Hair follicle dermal papilla cell (primary cell): ENCODE results near the gene MYMK. TPM values are rescaled to one million over a fixed set of nuclear protein-coding genes. Genes with fewer than 3 reads are reported as not detected.

ENCODE experiments used
- total RNA-seq: library from RNA; depleted of rRNA; stranded (reverse); fragments of >200 nt; gene quantifications from 2 replicates; pipeline ENCODE4 v1.2.3, GENCODE V29; 2012

The MYMK gene, protein sequence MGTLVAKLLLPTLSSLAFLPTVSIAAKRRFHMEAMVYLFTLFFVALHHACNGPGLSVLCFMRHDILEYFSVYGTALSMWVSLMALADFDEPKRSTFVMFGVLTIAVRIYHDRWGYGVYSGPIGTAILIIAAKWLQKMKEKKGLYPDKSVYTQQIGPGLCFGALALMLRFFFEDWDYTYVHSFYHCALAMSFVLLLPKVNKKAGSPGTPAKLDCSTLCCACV
- not detected in 2 replicates for total RNA-seq

DNA sequence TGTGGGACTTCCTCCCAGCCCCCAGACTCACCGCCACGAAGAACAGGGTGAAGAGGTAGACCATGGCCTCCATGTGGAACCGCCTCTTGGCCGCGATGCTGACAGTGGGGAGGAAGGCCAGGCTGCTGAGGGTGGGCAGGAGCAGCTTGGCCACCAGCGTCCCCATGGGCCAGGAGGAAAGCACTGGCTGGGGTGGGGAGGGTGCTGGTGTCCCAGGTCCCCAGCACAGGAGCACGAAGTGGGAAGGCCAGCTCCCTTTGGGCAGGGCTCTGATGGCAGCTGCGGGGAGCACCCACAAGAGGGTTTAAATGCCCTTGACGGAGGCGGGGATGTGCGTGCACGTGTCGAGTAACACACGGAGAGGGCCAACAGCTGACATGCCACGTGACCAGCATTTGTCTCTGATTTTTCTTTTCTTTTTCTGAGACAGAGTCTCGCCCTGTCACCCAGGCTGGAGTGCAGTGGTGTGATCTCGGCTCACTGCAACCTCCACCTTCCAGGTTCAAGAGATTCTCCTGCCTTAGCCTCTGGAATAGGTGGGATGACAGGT is at the start of gene MYMK:
MYMK (minus strand) TSS at position 281 of the 550 bp plus-strand sequence; CDS start at position 166, 115 bp downstream.

DNA sequence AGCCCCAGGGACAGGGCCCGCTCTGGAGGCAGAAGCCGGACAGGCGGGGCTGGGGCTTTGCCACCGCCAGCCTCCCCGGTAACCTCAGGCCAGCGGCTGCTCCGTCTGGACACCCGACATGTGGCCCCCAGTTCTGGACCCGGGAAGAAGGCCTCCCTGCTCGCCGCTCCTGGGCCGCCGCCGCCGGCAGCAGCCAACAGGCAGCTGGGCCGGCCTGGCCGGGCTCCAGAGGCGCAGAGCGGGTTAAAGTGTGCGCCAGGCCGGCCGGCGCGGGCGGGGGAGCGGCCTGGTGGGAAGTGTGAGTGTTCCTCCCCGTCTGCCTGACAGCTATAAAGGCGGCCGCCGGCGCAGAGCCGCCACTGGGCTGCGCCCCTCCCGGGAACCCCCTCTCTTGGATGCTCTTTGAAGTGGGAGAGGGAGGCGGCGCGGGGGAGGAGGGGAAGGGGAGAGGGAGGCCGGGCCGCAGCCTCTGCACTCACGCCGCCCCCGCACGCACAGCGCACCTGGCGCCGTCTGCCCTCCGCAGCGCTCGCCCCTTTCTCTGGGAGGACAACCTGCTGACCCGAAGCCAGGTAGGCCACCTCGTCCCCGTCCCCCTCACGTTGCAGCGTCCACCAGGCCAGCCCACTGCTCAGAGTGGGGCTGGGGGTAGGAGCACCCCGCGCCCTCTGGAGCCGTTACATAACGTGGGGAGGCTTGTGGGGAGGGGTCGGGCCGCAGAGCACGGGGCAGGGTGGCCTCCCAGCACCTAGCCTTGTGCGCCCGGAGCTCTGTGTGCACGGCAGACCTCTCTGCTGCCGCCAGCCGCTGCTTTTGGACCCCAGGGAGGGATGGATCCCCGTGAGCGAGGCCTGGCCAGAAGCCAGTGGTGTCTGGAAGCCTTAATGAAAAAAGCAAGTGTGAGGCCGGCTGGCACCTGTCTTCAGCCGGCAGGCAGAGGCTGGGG is 9.9 kb upstream of the MYMK start, which contains the start of gene ADAMTSL2:
ADAMTSL2 (plus strand) TSS at position 359 of the 946 bp plus-strand sequence. CDS start 2,009 bp downstream, outside the sequence.

DNA sequence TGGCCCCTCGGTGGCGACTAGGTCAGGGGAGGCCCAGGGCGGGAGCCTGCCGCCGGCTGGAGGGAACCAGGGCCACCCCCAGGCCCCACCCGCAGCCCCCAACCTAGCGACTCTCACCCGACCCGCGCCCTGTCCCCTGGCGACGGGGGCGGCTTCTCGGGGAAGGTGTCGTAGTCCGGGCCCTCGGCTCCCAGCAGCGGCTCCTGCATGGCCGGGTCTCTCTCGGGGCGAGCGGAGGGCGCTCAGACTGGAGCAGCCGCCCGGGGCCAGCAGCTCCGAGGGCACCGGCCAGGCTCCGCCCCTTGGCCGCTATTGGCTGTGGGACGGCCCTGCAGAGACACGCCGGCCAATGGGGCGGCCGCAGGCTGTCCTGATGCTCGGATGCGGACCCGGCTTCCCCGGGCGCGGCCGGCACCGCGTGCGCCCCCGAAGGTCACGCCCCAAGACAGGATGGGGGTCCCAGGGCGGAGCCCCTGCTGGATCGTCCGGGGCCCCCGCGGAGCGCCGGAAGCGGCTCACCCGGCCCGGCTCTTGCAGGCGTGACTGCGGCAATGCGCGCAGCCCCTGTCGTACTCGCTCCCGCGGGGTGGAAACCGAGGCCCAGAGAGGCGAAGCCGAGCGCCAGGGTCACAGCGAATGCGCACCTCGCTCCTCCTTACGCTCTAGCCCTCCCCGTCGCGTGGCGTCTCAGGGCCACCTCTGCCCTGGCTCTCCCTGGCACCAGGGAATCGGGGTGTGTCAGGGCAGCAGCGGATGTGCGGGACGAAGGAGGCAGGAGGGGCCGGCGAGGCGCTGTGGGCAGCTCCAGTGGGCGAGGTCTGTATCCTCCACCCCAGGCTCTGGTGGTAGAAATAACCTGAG is 45.7 kb downstream of the MYMK start, which contains the start of gene SLC2A6:
SLC2A6 (minus strand) TSS at position 249 of the 861 bp plus-strand sequence; CDS start at position 209, 40 bp downstream.

Other genes starting within 250 kb of the MYMK start
- not detected in 2 replicates for gene ABO, start 249.8 kb downstream of the MYMK start, total RNA-seq
- 9.7 and 10.1 TPM in 2 replicates for gene SURF6, start 188.8 kb downstream of the MYMK start, total RNA-seq
- 17.4 and 21.3 TPM in 2 replicates for gene MED22, start 176.8 kb downstream of the MYMK start, total RNA-seq
- gene RPL7A, start 176.7 kb downstream of the MYMK start, total RNA-seq, result 1,307 and 1,371 TPM in 2 replicates
- gene SURF1, start 168.5 kb downstream of the MYMK start, total RNA-seq, result 19.6 and 19.8 TPM in 2 replicates
- 8.8 and 11.1 TPM in 2 replicates for gene SURF2, start 168.4 kb downstream of the MYMK start, total RNA-seq
- 424 and 466 TPM in 2 replicates for gene SURF4, start 148.9 kb downstream of the MYMK start, total RNA-seq
- 0.61 and 1.3 TPM in 2 replicates for gene STKLD1, start 148.6 kb downstream of the MYMK start, total RNA-seq
- gene REXO4, start 106.9 kb downstream of the MYMK start, total RNA-seq, result 14.6 and 15.2 TPM in 2 replicates
- 1.8 and 2.4 TPM in 2 replicates for gene ADAMTS13, start 102.6 kb downstream of the MYMK start, total RNA-seq
- gene CACFD1, start 65.0 kb downstream of the MYMK start, total RNA-seq, result 12.1 and 13.3 TPM in 2 replicates
- gene SLC2A6, start 45.9 kb downstream of the MYMK start, total RNA-seq, result 35.5 and 41.3 TPM in 2 replicates
- gene ADAMTSL2, start 9.7 kb upstream of the MYMK start, total RNA-seq, result under 0.01 TPM in 1 of 2 replicates, not detected in the other
- not detected in 2 replicates for gene FAM163B, start 84.4 kb upstream of the MYMK start, total RNA-seq
- gene DBH, start 111.4 kb upstream of the MYMK start, total RNA-seq, result not detected in 2 replicates
- 1.5 and 1.9 TPM in 2 replicates for gene SARDH, start 213.4 kb upstream of the MYMK start, total RNA-seq